Amniotic stem cell (primary cell): Measurements from ENCODE around the gene ZCCHC4.

Experiments used
- DNase-seq: peaks from one replicate; lab custom pipeline; 2025; lab: John Stamatoyannopoulos, UW

Gene ZCCHC4

DNA sequence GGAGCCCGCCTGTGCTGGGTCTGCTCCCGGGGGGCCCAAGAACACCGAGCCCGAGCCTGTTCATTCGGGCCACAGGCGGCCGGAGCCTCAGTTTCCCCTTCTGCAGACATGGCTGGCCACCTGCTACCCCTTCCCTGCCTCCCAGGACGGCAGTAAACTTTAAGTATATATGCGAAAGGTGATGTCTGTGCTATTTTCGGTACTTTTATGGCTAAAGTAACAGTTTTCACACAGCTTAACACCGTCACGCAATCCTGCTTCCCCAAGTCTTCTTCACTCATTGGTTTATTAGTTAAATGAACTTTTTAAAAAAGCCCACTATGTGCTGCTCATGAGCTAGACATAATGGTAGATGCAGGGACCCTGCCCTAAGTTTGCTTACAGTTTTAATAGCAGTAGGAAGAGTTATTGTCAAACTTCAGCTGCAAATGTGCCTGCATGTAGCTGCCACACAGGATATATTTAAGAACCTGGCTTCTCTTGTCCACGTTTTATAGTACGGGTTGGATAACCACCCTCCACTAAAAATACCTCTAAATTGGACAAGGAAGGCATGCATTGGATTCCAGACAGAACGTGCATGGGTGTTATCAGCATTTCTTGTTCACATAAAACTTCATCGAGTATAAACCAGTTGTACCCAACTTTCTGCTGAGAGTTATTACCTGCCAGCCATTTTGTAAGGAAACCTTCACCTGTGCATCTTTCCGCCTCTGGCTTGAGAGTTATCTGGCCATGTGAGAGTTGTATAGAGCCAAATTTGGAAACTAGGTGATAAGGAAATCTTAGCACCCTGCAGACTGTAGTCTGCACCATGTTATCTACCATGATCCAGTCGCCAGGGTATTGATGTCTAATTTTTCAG lies 65.2 kb downstream of the ZCCHC4 start:
- no peak for DNase-seq

DNA sequence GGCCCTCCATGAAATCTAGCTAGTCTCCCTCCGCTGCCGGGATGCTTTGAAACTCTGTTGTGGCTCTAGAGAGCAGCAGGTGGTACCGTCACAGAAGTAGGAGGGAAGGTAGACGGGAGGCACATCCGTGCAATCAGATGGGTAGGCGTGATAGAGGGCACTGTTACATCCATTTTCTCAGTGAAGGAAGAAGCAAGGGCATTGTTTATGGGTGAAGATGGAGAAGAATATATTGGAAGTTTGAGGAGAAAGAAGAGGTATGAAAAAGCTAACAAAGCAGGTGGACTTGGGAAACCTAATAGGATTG lies 65.8 kb downstream of the ZCCHC4 start:
- no peak for DNase-seq

DNA sequence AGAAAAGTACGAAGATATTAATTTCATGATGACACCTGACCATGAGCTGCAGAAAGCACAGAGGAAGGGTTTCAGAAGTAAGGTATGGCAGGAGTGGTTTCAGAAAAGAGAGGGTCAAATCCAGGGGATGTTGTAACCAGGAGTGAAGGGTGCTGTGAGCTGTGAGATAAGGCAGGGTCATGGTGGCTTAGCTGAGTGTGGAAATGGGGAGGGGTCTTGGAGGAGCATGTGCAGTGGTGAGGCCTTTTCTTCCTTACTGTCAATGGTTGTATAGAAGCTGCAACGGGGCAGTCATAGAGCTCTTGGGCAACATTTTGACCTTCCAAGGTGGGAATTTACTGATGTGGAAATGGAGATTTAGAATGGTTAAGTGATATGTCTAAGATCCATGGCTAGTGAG lies 67.0 kb downstream of the ZCCHC4 start:
- no peak for DNase-seq

DNA sequence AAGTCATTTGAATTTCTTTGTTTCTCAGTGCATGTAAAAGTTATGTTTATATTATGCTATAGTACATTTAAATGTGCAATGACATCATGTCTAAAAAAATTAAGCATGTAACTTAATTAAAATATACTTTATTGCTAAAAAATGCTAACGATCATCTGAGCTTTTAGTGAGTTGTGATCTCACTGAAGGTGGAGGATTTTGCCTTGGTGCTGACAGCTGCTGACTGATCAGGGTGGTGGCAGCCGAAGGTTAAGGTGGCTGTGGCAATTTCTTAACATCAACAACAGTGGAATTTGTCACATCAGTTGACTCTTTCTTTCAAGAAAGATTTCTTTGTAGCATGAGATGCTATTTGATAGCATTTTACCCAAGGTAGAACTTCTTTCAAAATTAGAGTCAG lies 71.1 kb downstream of the ZCCHC4 start:
- no peak for DNase-seq

DNA sequence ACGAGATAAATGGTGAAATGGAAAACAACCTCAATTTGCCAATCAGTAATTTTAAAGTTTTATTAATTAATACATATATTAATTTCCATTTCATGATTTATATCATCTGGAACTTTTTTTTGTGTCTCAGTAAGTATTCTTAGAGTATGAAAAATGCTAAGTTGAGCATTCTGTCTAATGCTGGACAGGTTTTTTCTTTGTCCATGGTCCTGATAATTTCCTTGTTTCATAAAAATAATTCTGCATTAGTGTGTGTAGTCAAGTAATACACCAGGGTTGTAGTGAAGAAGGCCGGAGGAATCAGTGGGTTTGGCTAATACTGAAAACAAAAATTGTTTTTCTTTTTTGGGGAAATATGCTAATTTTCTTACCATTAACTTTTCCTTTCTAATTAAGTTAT lies 74.4 kb downstream of the ZCCHC4 start:
- no peak for DNase-seq

DNA sequence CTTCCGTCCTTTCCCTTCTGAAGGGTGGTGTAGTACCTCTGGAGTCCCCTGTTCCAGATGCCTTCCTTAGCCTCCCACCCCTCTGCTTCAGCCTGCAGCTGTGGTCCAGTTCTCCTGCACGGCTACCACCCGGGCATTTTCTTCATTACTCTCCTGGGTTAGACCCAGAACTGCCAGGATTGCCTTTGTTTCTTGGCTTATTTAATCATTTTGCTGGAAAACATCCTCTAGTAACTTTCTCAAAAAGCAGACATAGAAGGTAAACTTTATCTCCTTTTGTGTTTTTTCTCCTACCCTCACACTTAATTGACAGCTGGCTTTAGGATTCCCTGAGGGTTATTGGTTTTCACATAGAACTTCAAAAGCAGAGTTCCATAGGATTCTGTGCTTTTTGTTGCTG lies 84.7 kb downstream of the ZCCHC4 start:
- DNase-seq = no peak

DNA sequence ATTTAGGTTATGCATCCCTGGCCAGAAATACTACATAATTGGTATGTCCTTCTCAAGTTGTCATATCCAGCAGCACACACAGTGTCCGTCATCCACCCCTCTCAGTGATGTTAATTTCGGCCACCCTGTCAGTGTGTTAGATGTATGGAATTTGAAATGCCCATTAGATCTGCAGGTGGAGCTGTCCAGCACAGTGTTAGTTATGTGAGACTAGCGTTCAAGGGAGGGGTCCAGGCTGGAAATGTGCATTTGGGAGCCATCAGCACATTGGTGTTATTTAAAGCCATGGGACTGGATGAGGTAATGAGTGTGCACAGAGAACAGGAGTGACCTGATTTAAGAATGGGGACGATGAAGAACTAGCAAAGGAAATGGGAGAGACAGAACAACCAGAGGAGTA lies 86.9 kb downstream of the ZCCHC4 start:
- no peak for DNase-seq

DNA sequence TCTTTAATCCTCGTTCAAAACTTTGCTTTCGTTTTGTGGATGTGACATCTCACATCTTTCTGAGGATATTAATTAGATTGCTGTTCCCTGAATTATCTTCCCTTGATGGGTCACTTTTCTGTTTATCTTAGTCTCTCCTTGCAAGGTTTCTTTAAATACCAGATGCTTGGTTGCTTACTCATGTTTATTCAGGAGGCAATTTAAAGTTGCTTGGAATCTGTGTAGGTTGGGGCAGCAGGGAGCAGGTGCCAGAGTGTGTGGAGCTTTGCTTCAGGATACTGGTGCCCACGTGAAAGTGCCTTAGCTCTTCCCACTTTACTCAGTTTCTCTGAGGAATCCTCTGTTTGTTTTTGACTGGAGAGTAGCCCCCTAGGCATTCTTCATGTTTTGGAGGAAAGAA lies 88.5 kb downstream of the ZCCHC4 start:
- no peak for DNase-seq

DNA sequence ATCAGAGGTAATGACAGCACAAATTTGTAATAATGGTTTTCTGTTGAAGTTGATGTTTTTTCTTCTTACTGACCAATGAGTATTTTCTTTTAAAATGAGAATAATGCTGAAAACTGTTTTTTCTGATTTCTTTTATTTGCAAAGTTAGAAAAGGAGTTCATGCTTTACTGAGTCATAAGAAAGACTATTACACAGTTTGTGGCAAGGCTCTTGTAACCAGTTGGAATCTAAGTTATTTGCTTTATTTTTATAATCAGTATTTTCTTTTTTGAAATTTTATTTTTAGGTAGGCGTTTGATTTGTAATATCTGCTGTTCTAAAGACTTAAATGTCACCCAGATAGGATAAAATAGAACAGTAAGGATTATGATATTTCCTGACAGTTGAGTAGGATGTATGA lies 89.9 kb downstream of the ZCCHC4 start:
- DNase-seq = no peak

DNA sequence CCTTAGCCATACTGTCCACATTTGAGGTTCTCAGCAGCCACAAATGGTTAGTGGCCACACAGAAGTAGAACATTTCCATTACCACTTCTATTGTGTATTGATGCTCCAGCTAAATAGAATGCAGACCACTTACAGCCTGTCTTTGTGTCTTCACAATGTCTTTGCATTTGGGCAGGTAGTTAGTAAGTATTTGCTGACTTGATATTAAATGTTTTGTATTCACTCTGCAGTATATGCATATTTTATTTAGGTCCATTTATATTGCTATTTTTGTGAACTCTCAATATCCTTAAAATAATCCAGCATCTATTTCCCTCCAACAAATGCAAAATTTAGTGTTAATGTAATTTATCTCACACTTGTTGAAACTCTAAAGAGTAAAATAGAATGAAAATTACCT lies 91.1 kb downstream of the ZCCHC4 start:
- no peak for DNase-seq

DNA sequence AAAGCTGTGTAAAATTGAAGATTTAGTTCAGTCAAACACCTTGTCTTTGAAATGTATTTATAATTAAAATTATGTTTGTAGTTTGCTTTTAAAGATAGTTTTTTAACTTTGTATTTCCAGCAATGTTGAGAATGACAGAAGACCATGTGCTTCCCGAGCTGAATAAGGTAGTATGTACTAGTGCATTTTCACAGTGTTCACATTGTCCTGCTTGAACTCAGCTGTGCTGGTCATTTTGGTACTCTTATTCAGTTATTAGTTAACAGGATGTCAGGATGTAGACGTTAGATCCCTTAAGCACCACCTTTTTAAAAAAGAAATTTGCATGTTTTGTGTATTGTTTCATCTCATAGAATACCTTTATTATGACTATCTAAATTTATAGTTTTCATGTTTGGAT lies 92.9 kb downstream of the ZCCHC4 start:
- no peak for DNase-seq

DNA sequence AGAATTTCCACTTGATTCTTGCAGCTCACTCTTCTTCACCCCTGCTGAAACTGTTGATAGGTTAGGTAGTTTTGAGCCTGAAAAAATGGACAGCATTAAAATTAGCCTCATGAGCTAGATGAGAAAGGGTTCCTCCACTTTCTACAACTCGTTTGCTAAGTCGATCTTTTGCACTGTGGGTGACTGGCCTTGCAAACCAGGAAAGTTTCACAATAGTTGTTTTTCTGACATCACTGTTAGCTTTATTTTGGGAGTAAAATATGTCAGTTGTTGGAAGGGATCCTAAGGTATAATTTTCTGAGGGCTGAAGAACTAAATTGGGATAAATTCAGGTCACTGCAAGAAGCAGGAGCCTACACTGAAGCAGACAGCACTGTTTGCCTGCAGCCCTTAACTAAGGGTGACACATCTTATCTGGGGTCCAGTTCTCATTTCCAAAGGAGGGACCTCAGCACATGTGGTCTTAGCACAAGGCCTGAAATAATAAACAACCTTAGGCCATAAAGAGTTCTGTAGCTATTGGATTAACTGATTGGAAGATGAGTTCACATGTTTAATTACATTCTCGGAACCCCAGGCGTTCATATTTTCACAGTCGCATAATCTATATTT lies 93.6 kb downstream of the ZCCHC4 start:
- no peak for DNase-seq

DNA sequence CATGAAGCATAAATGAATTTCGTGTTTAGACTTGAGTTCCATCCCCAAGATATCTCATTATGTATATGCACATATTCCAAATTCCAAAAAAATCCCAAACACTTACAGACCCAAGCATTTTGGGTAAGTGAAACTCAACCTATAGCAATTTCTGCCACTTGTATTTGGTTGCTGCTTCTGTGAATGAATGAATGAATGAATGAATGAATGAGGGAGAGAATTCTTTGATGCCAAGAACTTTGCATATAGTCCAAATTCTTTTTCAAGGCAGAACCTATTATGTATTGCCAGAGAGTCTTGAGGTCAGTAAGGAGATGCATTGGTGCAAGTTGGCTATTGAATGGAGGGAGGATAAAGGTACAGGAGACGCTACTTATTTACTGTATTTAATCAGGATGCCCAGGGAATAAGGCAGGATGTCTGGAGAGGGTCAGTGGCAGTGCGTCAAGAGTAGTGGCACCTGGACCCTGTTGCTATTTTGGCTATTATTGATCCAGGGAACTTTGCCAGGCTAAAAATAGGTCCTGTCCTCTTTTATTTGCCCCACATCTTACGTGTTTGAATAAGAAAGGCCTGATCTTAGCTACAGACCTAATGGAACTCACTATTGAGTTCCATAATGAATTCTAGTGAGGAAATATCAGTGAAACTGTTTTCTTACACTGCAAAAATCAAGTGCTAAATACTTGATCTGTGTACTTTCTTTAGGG lies 98.4 kb downstream of the ZCCHC4 start:
- no peak for DNase-seq

DNA sequence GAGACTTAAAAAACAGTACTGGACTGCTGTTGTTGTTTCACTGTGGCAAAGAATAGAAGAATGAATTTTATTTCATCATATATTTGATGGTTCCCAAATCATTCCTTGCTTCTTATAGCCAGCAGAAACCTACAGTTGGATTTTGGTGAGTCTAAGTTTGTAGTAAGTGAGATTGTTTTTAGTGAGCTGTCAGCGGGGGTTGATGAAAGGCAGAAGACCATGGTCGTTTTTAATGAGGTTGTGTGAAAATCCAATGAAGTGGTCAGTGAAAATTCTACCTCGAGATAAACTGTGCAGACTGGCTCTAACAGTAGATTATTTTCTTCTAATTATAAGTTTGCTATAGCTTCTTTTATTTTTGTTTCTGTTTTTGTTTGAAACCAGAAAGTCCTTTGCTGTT lies 100.7 kb downstream of the ZCCHC4 start:
- DNase-seq = no peak

DNA sequence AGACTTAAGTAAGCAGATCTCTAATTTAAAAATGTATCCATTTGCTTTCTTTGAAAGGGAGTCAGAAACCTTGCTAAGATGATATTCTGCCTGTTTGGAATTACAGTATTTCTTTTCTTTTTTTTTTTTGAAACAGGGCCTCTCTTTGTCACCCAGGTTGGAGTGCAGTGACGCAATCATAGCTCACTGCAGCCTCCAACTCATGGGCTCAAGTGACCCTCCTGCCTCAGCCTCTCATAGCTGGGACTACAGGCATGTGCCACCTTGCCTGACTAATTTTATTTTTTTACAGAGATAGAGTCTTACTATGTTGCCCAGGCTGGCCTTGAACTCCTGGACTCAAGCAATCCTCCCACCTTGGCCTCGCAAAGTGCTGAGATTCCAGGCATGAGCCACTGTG lies 104.4 kb downstream of the ZCCHC4 start:
- no peak for DNase-seq
